Superior temporal gyrus (tissue), 1 donor: ENCODE measurements around the gene MMS19.

ENCODE experiments used
- DNase-seq: peaks from one replicate; pipeline ENCODE4 v3.0.0-alpha.2; 2016; ENCODE audit errors: extremely low spot score

Gene MMS19

DNA sequence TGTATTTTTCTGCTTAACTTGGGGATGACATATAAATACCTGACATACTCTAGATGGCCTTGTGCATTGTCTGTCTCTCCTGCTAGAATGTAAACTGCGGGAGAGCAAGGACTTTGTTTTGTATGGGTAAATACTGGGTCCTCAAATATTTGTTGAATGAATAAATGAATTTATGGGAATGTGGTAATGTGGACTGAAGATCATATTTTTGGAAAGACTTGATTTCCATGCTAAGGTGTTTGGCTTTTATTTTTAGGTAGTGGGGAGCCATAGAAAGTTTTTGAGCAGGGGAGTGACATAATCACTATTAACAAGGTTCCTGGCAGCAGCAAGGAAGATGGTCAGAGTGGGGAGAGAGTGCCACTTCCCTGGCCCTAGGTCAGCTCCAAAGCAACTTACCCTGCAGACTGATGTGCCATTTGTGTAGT lies 27.5 kb upstream of the MMS19 start:
- no peak for DNase-seq

DNA sequence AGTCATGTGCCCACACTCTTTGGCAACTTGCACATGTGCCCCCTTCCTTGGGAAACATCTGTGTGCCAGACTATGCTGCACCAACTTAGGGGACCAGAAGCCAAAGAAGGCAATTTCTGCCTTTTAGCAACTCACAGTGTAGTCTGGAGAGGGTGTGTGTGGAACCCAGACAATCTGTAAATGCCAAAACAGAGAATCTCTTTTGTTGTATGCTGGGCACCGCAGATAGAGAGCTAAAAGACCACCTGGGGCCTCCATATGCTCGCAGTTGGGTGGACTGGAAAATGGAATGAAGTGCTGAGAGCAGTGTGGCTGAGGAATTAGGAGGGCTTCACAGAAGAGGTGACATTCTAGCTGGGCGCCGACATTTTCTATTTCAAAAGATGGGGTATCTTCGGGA lies 26.9 kb upstream of the MMS19 start:
- DNase-seq, result no peak

DNA sequence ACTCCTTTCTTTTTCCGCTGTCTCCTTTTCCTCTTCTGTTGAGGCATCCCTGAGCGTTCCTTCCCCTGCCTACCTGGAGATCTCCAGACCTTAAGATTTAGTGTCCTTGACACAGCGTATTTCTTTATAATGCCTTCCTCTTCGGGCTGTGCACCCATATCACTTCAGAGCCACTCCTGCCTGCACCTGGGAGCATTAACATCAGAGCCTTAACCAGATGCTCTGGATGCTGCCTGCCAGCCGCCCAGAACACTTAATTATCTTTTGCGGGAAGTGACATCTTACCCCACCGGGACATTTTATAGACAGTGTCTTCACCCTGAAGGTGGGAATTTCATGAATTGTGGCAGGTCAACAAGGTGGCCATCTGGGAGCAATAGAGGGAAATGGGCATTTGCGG lies 24.7 kb upstream of the MMS19 start:
- no peak for DNase-seq

DNA sequence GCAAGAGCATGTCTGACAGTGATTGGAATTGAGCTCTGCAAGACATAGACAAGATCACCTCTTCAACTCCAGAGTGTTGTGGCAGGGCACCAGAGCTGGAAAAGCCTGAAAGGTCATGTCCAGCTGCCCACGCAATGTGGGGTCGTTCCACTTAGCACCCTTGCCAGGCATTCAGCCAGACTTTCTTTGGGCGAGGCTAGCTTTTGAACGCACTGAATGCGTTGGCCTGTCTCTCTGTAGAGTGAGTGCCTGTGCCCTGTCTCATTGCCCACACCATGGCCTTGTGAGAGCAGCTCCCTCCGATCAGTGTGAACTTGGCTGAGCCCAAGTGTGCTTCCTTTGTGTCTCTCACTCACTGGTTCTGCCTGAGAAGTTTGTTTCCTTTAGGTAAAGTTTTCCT lies 23.8 kb upstream of the MMS19 start:
- no peak for DNase-seq

DNA sequence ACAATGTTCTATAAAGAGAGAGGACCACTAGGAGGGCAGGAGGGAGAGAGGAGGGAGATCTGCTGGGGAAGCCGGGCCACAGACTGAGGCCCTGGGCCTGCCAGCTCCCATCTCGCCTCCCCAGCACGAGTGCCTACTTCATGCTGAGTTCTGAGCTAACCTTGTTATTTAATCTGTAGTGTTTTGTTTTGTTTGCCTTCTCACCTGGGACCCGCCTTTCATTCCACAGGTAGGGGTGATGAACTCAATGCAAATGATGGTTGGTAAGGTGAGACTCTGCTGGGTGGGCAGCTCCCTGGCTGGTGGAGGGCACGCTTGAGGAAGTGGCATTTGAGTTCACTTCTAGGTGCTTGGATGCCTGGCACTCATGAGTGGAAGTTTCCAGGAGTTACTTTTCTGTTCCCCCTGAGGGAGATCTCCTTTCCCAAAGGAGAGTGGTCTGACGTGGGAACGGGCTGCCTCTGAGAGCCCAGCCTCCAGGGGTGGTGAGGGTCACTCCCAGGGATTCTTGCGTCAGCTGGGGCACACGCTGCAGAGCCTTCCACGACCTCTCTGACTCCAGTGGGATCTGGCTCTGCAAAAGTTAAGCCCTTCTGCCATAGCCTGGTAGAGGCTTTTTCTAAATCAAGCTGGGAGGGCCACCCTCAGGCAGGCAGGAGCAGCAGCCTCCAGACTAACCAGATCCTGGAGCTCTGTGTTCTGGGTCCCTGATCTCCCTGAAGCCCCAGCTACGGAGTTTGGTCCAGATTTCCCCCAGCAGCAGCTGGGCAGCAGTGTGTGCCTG lies 22.9 kb upstream of the MMS19 start:
- DNase-seq, result no peak

DNA sequence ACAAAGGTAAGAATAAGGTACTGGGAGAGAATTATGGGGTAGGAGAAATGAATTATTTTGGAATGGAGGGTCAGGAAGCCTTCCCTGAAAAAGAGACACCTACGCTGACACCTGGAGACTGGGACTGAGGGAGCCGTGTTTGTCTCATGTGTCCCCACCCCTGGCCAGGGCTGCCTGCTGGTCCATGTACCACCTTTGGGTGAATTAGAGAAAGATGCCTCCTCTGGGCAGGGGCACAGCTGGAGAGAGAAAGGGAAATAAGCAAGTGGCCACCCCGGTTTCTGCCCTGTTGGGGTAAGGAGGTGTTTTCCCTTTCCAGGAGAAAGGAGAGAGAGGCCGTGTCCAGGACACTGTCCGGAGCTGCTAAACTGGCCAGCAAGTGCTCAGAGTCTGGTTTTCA lies 22.3 kb upstream of the MMS19 start:
- DNase-seq, result no peak

DNA sequence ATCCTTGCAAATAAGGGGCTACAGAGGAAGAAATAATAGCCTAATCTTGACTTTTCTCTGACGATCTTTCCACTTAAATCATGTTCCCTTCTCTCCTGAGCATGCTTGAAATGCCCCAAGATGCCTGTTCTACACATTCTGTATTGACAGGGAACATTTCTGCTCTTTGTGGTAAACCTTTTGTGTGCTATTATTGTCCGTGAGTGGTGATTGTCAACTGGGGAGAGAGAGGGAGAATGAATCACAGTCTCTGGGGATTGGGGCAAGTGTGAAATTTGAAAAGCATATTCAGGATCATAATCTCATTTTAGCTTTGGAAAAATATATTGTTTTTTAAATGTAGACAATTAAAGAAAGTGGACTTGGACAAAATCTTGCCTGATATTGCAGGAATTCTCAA lies 21.1 kb upstream of the MMS19 start:
- DNase-seq, result no peak

DNA sequence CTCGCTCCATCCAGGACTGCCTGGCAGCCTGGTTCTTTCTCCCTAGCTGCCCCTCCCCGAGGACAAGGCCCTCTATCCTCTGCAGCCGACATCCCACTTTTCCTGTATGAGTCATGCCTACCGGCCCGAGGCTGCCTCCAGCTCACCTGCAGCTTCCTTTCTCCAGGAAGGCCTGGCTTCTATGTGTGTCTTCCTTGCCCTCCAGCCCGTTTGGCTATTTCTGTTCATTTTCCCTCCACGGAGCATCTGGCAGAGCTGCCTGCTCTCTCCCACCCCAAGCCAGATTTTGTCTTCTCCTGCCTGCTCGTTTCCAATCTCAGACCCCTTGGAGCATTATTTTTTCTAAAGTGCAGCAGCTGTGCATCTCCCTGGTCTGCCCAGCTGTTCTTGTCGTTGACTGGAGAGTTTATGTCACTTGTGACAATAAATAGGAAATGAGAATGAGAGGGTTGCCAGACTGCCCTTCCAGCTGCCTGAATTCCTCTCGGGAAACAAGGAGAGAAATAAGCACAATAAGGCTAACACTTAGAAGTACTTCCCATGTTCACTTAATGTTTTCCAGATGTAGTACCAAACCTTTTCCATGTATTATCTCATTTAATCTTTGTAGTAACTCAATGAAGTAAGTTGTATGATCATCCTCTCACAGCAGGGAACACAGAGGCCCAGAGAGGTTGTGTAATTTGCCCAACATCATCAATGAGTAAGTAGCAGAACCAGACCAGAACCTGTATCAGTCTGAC lies 20.2 kb upstream of the MMS19 start:
- DNase-seq, result no peak

DNA sequence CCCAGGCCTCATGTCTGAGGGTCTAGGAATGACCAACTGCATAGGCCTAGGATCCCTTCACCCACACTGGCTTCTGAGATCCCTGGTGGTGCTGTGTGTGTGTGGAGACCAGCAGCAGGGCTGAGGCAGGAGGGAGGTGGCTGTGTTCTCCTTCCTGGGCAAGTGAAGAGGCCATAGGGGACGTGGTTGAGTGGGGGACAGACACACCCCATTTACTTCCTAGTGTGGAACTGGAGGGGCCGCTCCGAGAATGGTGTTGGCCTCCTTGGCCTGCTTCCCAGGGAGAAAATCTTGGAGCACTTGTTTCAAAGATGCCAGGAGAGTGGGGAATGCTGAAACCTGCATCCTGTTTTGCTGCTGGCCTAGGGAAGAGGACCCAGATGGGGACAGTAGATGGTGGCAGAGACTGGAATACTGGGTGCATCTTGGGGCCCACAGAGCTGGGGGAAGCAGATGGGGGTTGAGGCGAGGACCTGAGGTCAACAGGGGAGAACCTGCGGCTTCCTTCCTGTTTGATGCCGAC lies 19.6 kb upstream of the MMS19 start:
- DNase-seq, result no peak

DNA sequence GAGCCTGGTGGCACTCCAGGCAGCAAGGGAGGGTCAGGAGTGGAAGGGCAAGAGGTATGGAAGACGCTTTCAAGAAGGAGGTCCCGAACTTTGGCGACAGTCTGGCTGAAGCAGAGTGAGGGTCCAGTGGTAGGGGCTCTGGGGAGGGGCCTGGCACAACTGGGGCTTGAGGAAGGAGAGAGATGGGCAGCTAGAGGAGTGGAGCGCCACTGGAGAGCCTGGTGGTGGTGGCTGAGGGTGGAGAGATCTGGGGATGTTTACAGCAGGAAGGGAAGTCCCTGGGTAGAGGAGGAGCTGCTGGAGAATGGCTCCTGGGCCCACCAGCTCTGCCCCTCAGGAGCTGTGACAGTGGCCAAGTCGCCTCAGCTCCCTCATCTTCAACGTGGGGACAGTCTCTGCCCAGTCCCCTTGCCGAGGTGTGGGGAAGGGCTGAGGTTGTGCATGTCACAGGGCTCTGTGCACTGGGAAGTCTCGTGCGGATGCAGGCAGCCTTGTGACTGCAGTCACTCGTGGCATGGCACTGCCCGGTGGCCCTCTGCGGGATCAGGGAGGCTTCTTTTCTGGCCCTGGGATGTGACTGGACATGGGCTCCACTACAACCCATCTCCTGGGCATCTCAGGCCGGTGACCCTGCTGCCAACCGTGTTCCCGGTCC lies 19.0 kb upstream of the MMS19 start:
- no peak for DNase-seq

DNA sequence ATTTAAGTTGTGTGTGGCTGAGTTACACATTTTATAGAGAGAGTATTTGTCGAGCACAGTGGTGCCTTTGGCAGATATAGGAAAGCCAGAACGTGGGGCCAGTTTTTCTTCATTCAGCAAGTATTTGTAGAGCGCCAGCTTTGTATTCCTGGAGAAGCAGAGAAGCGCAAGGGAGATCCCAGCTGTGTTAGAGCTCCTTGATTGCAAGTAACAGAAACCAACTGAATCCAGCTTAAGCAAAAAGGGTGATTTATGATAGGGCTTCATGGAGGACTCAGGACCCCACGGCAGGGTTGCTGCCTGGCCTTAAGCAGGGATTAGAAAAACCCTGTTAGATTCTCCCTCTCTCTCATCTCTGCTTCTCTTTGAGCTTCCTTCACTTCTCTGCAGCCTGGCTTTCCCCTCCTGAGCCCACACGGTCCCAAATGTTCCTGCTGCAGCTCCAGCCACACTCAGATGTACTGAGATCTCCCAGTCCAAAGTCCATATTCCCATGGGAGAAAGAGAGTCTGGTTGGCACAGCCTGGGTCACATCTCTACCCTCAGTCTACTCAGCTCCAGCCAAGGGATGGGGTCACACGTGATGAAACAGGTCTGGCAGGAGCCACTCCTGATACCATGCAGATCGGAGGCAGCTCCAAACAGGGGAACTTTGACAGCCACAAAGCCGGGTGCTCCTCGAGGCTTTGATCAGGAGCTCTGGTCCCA lies 17.2 kb upstream of the MMS19 start:
- DNase-seq, result peak; percentile 40

DNA sequence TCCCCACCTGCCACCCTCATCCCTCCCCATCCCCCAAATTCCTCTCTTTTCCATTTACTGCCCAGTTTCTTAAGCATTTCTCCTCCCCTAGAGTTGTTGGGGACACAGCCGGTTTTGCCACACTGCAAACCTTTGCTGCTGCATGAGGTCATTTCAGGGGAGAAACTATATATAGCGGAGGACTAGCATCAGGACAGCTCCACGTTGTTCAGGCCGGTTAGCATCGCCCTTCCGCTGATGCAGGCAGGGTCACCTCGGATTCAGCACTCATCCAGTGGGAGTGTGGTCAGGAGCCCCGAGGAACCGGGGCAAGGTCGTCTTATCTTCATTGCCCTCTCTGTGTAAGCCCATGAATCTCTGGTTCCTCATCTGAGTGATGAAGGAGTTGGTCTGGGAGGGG lies 16.1 kb upstream of the MMS19 start:
- no peak for DNase-seq

DNA sequence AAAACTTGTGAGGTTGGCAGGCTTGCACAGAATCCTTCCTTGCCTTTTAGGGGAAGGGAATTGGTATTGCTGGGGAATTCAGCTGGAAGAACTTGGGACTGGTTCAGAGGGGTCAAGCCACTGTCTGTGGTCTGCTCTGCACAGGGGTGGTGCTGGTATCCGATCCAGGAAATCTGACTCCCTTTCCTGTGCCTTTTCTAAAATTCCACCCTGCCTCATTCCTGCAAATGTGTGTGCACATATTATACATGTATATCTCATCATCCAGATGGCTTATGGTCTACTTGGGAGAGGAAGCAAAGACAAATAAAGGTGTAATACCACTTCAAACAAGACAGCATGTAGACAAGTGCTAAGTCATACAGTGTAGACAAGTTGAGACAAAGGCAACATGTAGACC lies 14.8 kb upstream of the MMS19 start:
- DNase-seq, result no peak

DNA sequence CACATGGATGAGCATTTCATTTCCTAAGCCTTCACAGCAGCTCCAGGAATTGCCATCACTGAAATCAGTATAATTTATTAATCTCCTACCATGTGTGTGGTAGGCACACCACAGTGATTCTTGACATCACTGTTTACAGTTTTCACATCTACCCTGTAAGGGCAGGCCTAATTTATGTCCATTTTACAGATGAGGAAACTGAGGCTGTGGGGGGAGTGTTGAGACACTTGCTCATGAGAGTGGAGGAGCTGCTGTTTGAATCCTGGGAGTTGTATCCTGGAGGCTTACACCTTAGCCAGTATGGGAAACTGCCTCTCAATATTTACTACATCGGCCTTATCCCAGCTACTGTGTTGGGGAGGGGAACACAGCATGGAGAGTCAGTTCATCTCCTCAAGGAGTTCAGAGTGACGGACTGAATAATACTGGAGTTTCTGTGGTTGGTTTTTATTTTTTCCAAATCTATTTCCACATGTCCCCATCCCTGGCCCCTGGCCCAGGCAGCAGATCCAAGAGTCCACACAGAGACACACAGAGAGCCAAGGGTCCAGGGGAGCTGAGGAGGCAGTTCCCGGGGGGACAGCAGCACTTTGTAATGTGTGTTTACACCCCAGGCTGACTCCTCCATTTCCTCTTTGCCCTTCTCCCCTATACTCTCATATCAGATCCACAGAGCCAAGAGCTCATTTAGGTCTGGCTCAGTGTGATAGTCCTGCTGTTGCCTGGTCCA lies 13.7 kb upstream of the MMS19 start:
- DNase-seq, result no peak

DNA sequence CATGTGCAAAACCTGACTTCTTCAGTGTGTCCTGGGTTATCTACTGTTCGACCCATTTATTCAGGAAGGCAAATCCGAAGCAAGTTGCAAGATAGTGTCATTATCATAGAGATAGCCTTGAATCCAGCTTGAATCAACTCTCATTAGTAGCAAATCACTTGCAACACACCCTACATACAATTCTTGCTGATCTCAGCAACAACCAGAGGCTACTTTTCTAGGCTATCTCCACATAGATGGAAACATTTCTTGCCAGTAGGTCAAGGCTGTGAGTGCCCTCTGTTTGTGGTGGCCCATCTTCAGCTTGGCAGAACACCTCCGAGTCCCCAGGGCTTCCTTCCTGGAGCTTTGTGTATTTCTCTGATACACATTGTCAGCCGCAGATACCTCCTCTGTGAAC lies 12.5 kb upstream of the MMS19 start:
- DNase-seq, result no peak

DNA sequence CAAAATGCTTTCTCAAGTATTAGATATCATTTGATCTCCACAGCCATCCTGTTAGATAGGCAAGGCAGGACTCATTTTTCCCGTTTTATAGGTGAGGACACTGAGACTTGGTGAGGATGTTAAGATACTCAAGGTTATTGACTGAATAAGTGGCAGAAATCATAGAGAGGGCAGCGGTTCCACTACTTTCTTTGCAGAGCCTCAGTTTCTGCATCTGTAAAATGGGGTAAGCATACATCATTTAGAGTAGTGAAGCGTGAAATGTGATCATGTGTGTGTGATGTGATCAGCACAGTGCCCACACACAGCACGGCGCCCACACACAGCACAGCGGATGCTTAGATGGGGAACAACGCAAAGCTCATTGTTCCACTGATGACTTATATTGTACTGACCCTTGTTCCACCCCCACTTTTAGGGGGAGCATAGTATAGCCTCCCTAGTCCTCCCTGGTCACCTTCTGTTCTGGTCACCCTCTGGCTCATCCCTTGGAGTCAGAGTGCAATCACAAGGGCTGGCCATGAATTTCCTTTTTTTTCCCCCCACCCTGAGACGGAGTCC lies 11.0 kb upstream of the MMS19 start:
- no peak for DNase-seq

DNA sequence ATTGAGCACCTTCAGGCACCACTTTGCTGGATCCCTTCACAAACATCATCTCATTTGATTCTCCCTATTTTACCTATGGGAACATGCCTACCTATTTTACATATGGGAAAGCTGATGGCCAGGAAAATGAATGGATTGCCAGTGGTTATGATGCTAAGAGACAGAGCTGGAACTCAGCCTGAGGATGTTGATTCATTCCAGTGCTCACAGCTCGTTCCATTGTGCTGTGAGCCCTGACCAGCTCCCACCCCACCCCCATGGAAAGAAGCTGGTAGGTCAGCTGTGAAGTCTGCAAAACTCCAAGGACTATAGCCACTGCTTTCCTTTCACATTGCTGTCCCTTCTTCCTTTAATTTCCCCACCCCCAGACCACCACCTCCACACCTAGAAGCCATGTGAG lies 10.1 kb upstream of the MMS19 start:
- peak; percentile 38 for DNase-seq

DNA sequence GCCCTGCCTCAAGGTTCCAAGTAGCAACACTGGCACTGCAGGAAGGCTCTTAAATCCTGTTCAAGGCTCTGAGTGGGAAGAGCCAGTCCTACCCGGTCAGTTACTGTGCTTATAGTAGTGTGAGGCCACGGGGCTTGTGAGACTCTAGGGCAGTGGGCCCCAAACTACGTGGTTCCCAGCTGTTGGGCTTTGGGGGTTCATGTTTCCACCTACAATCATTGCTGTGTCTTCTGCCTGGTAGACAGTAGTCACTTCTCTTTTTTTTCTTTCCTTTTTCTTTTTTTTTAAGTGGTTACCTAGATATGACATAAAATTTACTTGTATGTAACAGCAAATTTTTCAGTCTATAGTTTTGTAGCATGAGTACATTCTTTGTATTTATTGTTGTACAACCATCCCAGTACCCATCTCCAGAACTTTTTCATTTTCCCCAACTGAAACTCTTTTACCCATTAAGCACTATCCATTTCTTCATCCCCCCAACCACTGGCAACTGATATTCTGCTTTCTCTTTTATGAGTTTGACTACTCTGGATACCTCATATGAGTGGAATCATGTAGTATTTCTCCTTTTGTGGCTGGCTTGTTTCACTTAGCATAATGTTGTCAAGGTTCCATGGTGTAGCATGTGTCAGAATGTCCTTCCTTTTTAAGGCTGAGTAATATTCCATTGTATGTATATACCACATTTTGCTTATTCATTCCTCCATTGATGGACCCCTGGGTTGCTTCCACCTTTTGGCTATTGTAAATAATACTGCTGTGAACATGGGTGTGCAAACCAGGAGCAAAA lies 8.2 kb upstream of the MMS19 start:
- DNase-seq, result no peak

DNA sequence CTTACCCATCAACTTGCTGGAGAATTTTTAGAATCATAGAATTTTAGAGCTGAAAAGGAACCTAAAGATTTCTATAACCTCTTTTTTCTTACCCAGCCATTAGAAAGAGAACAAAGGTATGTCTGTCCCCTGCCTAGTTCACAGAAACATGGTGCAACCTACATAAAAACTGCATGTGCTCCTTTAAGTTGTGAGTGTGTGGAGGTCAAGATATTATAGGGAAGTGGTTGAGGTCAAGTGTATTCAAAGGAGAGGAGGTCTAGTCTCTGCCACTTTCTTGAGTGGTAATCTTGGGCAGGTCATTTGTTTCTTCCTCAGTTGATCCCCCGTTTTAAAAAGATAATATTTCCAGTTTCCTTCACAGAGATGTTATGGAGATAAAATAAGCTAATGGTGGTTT lies 6.9 kb upstream of the MMS19 start:
- no peak for DNase-seq

DNA sequence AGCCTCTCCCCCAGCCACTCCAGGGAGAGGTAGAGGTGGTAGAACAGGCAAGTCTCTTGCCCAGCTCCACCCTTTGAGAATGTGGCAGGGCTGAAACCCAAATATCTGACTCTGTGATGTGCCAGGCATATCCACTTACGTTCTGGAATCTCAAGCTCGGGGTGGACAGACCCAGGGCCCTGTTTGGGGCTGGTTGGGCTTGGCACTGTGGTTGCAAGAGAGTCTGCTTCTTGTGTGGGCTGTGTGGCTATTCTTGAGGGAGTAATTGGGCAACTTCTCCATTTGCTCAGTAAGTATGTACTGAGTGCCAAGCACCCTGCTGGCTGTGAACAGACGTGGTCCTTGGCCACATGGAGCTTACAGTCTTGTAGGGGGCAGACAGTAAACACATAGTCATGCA lies 5.2 kb upstream of the MMS19 start:
- DNase-seq, result no peak
